Measurements from ENCODE around the gene MASP1.

The MASP1 gene

GRCh38 chr3:187186801-187187421 is 104.6 kb downstream of the MASP1 start:
- DNase-seq (ENCODE audit: low spot score): no peak

GRCh38 chr3:187186375-187186774 is 105.2 kb downstream of the MASP1 start:
- no peak for DNase-seq (ENCODE audit: low spot score)

- no peak for DNase-seq (ENCODE audit: low spot score)
Observed at GRCh38 chr3:187185759-187186158, 105.8 kb downstream of the MASP1 start.

Measured in CD4-positive, alpha-beta T cell treated with Interleukin-15 for 4 hours (primary cell).